ENCODE results near the gene PRR3. TPM values are rescaled to one million over a fixed set of nuclear protein-coding genes. Genes with fewer than 3 reads are reported as not detected.

PRR3 gene
- polyA plus RNA-seq, 4 donors: 29.4 to 31.1 (median 29.9) TPM

GRCh38 chr6:30611150-30611855, 54.2 kb downstream of the PRR3 start:
- no peak for DNase-seq (ENCODE audit: low read depth in 4 of 4, low spot score in 3 of 4)

GRCh38 chr6:30611856-30612194, 54.7 kb downstream of the PRR3 start:
- no peak for DNase-seq (ENCODE audit: low read depth in 4 of 4, low spot score in 3 of 4)

GRCh38 chr6:30612213-30612612, 55.1 kb downstream of the PRR3 start:
- DNase-seq (ENCODE audit: low read depth in 4 of 4, low spot score in 3 of 4): no peak

GRCh38 chr6:30612687-30613248, 55.7 kb downstream of the PRR3 start:
- DNase-seq (ENCODE audit: low read depth in 4 of 4, low spot score in 3 of 4): no peak

Other genes with a start within 250 kb of the PRR3 start
- gene TRIM39, start 230.4 kb upstream of the PRR3 start, polyA plus RNA-seq (ENCODE audit: insufficient read length in 4 of 4): 10 to 100 TPM; 13.1 to 14.1 (median 13.5) TPM
- 10 to 100 TPM; 28.6 to 38.7 (median 30.7) TPM for gene RPP21, start 212.1 kb upstream of the PRR3 start, polyA plus RNA-seq (ENCODE audit: insufficient read length in 4 of 4)
- 100 to 1,000 TPM; 121 to 129 (median 122) TPM for gene HLA-E, start 67.8 kb upstream of the PRR3 start, polyA plus RNA-seq (ENCODE audit: insufficient read length in 4 of 4)
- 100 to 1,000 TPM in 1 of 4 donors, 10 to 100 TPM in 3; 79.2 to 108 (median 85.3) TPM for gene GNL1, start 806 bp upstream of the PRR3 start, polyA plus RNA-seq (ENCODE audit: insufficient read length in 4 of 4)
- 10 to 100 TPM; 63.3 to 65.8 (median 64.9) TPM for gene ABCF1, start 14.1 kb downstream of the PRR3 start, polyA plus RNA-seq (ENCODE audit: insufficient read length in 4 of 4)
- gene PPP1R10, start 59.9 kb downstream of the PRR3 start, polyA plus RNA-seq (ENCODE audit: insufficient read length in 4 of 4): 10 to 100 TPM; 50.5 to 67.6 (median 58.4) TPM
- 10 to 100 TPM; 60.6 to 69.1 (median 62.1) TPM for gene MRPS18B, start 60.5 kb downstream of the PRR3 start, polyA plus RNA-seq (ENCODE audit: insufficient read length in 4 of 4)
- gene ATAT1, start 69.6 kb downstream of the PRR3 start, polyA plus RNA-seq (ENCODE audit: insufficient read length in 4 of 4): 10 to 100 TPM; 34.9 to 42.2 (median 37.1) TPM
- gene C6orf136, start 89.8 kb downstream of the PRR3 start, polyA plus RNA-seq (ENCODE audit: insufficient read length in 4 of 4): 10 to 100 TPM; 18.0 to 27.5 (median 23.4) TPM
- gene DHX16, start 115.7 kb downstream of the PRR3 start, polyA plus RNA-seq (ENCODE audit: insufficient read length in 4 of 4): 10 to 100 TPM; 35.9 to 44.1 (median 40.8) TPM
- gene PPP1R18, start 129.3 kb downstream of the PRR3 start, polyA plus RNA-seq (ENCODE audit: insufficient read length in 4 of 4): 10 to 100 TPM; 39.5 to 41.7 (median 41.3) TPM
- 10 to 100 TPM; 37.6 to 39.7 (median 38.2) TPM for gene NRM, start 133.7 kb downstream of the PRR3 start, polyA plus RNA-seq (ENCODE audit: insufficient read length in 4 of 4)
- 10 to 100 TPM; 39.8 to 46.4 (median 41.5) TPM for gene MDC1, start 160.0 kb downstream of the PRR3 start, polyA plus RNA-seq (ENCODE audit: insufficient read length in 4 of 4)
- gene TUBB, start 163.1 kb downstream of the PRR3 start, polyA plus RNA-seq (ENCODE audit: insufficient read length in 4 of 4): 1,000 to 10,000 TPM; 1,131 to 1,274 (median 1,215) TPM
- gene FLOT1, start 185.4 kb downstream of the PRR3 start, polyA plus RNA-seq (ENCODE audit: insufficient read length in 4 of 4): 100 to 1,000 TPM; 135 to 145 (median 143) TPM
- 10 to 100 TPM; 19.5 to 27.0 (median 25.1) TPM for gene IER3, start 187.3 kb downstream of the PRR3 start, polyA plus RNA-seq (ENCODE audit: insufficient read length in 4 of 4)

All from right renal pelvis (tissue), 4 donors.